Fibroblast of lung (primary cell): ENCODE data around the gene PTP4A2.

ENCODE experiments used
- EZH2 ChIP-seq: IDR thresholded peaks from 2 replicates; pipeline ENCODE4 v1.5.1; 2012; ENCODE audit warnings: low read length, control low read depth, mild to moderate bottlenecking; ENCODE audit errors: missing control alignments
- TF ChIP-seq, protein P1 (sequence below), 2 donors: IDR thresholded peaks in 1 of 2; conservative IDR thresholded peaks in 1 of 2; 1 replicate in 1 of 2; 2 replicates in 1 of 2; pipeline ENCODE4 v1.5.1; 2011 to 2012; ENCODE audit warnings: low read length in 2 of 2, control low read depth in 1 of 2, inconsistent platforms in 1 of 2, low read depth in 1 of 2, mild to moderate bottlenecking in 1 of 2

DNA sequence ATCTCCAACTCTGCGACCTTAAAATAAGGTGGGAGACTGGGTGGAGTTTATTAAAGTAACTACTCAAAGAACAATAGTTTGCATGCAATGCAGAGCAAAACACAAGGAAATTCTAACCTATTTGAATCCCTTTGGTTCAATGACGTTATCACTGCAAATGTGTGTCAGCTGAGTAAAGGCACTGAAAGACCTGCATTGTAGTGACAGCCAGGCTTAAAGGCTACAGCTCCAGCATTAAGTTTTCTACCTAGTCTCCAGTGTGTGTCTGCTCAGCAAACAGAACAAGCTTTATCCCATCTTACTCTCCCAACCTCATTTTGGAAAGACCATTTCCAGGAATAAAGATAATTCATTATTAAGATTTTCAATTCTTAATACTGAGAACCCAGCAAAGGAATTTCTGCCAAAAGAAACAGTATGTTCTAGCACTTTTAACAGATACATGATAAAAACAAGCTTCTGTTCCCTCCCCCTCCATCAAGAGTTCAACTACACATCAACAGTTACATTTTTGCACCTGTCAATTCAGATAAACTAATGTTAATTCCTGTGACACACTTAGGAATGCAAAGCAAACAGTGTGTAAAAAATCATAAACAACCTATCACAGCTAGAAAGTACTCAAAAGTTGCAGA is 14.2 kb downstream of the PTP4A2 start:
- TF ChIP-seq, protein P1, sequence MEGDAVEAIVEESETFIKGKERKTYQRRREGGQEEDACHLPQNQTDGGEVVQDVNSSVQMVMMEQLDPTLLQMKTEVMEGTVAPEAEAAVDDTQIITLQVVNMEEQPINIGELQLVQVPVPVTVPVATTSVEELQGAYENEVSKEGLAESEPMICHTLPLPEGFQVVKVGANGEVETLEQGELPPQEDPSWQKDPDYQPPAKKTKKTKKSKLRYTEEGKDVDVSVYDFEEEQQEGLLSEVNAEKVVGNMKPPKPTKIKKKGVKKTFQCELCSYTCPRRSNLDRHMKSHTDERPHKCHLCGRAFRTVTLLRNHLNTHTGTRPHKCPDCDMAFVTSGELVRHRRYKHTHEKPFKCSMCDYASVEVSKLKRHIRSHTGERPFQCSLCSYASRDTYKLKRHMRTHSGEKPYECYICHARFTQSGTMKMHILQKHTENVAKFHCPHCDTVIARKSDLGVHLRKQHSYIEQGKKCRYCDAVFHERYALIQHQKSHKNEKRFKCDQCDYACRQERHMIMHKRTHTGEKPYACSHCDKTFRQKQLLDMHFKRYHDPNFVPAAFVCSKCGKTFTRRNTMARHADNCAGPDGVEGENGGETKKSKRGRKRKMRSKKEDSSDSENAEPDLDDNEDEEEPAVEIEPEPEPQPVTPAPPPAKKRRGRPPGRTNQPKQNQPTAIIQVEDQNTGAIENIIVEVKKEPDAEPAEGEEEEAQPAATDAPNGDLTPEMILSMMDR (conservative IDR thresholded peaks at IDR 0.05 in 1 of 2, IDR thresholded peaks at IDR 0.05 in 1 of 2; ENCODE audit: low read depth in 1 of 2, low read length in 2 of 2), result no peak
- TF ChIP-seq EZH2, result no peak
